GM18861 (cell line): ENCODE data around the gene EPDR1.
A peak's percentile ranks its signal among the peaks of the same experiment; 100 is the strongest.
"Not testable (repeated sequence)": the region's sequence is repeated elsewhere in the genome, so short reads cannot be mapped to it uniquely, and the experiment has no call there.

Experiments
- ATAC-seq: cut with Tn5 transposase; IDR thresholded peaks from one replicate; pipeline ENCODE4 v1.9.1; 2021; ENCODE audit not compliant: unreplicated experiment

The EPDR1 gene

DNA sequence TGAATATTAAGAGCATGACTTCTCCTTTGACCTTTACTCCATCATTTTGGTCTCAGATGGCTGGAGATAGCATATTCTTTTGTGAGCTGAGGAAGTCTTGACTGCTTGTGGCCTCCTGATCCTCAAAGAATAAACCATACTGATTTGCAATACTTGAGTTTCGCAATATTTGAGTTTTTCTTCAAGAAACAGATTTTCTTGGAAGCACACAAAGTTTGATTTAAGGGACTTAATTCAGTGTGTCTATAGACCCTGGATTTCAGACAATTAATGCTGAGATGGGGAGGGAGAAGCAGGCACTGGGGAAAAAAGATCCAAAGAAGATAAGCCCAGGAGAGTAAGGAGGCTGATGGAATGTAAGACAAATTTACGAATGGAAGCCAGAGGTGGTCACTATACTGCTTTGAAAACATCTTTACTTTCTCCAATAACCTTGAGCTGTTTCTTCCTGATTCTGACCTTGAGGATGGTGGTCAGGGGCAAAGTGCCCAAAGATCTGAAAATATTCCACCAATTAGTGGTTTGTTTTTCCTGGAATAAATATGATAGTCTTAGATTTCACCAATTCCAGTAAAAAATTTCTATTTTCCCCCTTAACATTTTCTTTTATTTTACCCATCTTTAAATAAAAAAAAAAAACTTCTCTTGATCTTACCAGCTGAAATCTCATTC lies 7.5 kb downstream of the EPDR1 start:
- no peak for ATAC-seq

DNA sequence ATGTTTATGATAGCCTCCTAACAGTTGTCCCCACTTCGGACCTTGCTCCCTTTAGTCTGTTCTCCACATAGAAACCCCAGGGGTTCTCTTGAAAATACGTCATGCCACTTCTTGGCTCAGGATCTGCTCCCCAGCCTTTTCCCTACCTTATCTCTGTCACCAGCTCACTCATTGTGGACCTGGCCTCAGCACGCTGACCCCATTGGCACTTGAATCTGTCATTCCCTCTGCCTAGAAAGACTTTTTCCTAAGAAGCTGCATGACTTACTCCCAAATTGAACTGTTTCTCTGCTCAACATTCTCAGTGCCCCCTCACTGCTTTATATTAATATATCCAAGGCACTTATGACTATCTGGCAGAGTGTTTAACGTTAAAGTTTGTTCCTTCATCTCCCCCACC lies 8.4 kb downstream of the EPDR1 start:
- no peak for ATAC-seq

DNA sequence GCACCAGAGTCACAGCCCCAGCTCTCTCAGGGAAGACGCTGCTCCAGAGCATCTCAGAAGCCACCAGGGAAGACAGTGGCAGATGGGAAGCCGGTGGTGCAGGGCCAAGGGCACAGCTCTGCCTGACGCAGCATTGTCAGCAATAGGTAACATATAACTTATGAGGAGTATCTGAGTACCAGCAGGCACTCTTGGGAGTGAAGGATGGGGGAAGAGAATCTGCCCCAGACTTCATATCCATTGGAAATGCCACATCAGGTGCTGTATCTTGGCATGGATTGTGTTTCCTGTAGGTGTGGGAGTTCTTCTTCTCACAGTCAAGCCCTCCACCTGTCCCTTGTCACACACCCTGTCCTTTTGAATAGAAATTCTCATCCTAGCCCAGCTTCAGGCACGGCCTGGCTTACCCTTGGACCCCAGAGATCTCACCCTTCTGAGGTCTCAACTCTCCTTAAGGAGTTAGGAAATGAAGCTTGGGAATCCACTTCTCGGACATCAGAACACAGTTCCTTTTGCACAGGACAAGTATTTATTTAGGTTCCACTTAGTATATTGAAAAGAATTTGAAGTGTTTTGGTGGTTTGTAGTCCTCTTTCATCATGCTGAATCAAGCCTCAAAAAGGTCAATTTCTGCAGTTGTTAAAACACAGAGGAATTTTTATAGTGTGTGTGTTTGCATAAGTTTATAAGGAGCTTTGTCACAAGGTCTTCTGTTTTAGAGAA lies 9.9 kb downstream of the EPDR1 start:
- no peak for ATAC-seq

DNA sequence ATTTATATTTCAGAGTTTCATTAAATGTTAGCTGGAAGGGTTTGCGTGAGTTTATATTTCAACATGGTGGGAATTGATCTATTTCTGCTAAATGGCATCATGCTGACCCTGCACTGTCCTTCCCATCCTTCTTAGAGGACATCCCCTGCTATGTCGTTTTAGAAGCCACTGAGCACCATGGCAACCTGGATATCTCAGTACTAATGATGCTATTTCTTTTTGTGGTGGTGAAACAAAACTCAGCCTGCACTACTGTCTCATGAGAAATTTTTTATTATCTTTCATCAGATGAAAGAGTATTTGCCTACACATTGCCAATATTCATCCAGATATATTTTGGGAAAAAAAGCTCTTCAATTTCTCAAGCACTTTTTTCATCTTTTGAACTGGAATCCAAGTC lies 12.1 kb downstream of the EPDR1 start:
- ATAC-seq = no peak

DNA sequence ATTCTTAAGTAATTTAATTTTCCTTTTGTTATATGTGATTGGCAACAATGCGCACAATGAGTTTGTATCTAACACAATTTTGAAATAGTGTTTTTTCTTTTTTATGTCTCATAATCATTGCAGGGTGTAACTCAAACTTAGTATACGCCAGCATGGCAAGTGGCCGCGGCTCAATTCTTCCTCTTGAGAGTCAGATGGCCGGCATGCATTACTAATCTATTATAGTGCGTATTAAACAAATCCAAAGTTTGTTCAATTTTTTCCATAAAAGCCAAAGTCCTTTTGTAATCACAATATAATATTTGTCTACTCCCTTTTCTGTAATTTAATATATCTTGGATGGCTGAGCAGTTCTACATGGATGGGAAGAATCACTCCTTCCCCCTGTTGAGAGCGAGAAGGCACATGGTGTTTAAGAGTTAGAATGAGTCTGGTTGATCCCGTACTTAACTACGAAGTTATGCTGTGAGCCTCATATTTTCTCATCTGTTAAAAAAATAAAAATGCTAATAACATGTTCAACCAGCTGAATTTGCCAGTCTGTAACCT lies 12.7 kb downstream of the EPDR1 start:
- ATAC-seq = no peak

DNA sequence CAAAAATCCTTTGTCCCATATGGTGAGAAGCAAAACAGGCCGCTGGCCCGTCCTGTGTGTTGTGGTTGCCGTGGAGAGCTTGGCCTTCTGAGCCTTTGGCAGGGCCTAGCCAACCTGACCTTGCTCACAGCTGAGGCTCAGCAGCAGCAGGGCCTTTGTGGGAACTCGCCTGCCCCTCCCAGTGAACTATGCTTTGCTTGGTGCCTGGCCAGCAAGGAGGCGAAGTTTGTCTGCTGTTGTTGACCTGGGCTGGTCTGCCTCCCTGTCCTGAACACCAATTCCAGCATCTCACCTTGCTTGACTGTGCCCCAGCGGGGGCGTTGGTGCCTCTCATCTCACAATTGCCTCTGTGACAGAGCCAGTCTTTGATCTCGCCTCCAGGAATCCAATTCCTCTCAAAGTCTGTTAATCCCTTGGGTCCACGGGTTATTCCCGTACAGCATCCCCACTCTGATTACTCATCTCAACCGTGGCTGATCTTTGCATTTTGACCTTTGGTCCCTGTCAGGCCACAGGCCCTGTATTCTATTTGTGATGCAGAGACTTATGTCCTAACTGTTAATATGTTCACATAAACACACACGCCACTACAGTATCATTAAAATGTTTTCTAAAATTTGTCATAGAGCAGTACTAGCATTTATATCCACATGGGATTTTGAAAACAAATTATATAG lies 22.6 kb downstream of the EPDR1 start:
- ATAC-seq = peak; percentile 36

DNA sequence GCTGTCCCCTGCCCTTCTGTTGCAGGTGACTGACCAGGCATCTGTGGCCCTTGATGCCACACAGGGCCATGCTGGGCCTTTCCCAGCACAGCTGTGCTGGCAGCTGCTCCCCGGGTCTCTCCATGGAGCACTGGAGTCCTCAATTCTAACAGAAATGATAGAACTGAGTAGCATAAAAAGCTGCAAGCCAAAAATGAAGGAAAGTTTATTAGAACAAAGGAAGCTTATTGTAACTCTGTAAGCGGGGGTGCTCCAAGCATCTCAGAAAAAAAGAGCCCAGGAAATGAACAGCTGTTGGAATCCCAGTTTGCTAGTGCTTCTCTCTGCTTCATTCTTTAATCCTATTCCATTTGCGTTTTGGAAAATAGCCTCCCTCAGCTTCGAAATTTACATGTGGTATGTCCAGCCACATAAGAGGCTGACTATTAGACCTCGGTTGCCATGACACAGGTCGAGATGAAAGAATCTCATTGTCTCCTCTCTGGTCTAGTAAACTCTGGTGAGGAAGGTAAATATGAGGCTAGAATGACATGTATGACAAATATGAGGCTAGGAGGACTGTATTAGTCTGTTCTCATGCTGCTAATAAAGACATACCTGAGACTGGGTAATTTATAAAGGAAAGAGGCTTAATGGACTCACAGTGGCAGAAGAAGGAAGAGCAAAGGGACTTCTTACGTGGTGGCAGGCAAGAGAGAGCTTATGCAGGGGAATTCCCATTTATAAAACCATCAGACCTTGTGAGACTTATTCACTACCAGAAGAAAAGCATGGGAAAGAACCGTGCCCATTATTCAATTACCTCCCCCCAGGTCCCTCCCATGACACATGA lies 23.7 kb downstream of the EPDR1 start:
- peak; percentile 36 for ATAC-seq

DNA sequence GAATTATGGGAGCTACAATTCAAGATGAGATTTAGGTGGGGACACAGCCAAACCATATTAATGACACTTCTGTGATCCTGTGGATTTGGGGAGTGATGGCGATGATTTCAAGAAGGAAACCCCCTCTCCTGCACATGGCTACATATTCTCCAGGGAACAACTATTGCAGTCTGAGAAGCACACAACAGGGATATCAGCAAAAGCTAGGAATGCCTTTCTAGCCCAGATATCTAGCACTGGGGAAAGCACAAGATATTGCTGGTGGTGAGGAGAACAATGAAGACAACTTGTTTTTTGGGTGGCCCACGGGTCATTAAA lies 24.3 kb downstream of the EPDR1 start:
- no peak for ATAC-seq

DNA sequence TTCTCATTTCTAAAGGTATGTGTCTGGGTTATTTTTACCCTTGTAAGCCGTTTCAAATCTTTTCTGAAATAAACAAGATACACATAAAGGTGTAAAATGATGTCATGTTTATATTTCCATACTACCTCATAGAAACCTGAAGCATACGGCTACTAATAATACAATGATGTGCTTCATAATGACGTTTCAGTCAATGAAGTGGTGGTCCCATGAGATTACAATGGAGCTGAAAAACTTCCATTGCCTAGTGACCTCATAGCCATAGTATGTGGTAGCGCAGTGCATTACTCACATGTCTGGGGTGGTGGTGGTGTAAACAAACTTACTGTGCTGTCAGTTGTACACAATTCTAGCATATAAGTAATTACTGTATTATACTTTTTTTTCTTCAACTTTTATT lies 24.9 kb downstream of the EPDR1 start:
- ATAC-seq = no peak

DNA sequence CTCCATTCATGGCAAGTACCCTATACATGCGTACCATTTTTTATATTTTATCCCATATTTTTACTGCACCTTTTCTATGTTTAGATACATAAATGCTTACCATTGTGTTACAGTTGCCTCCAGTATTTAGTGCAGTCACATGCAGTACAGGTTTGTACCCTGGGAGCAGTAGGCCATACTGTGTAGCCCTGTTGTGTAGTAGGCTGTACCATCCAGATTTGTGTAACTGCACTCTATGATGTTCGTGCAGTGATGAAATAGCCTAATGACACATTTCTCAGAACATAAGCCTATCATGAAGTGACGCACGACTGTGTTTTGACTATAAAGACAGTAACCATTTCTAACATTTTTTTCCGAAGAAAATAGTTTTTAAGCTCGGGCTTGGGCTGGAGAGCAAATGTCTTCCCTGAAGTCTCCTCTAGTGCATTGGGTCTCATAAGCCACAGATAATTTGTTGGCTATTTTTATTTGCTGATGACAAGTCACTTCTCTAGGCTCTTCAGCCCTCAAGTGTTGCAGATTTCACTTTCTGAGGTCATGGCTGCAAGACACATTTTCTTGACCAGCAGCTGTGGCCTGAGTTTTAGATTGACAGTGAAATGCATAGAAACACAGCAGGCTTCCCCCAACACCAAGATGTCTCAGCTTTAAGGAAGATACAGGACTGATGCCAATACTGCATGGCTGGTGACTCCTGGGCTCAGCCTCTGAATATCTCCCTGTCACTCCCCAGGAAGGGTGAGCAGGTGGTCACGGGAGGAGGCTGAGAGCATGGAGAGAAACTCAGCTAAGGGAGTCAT lies 26.9 kb downstream of the EPDR1 start:
- no peak for ATAC-seq

DNA sequence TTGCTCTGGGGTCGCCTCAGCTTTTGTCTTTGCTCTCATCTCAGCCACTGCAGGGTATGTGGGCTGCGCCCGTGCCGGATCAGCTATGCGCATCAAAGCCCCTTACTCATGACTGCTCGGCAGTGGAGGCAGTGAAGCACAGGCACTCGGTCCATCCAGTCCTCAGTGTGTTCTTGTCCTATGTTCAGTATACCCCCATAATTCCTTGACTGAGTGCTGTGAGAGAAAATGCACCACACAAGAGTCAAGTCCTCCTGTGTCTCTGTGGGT lies 27.4 kb downstream of the EPDR1 start:
- no peak for ATAC-seq

DNA sequence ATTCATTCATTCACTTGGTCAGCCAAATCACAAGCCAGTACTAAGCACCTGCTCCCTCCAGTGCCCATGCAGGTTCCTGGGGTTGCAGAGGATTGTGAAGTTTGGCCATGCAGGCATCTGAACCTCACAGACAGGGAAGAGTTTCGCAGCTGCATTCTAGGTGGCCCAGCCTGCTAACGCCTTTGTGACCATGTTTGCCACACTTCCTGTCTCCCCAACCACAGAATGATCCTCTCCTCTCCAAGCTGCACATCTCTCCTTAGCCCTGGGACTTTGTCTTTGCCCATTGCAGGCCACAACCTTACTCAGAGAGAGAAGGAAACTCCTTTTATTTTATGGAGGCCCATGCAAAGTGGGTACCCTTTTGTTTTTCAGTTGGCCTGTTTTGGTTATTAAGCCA lies 31.8 kb downstream of the EPDR1 start:
- no peak for ATAC-seq

DNA sequence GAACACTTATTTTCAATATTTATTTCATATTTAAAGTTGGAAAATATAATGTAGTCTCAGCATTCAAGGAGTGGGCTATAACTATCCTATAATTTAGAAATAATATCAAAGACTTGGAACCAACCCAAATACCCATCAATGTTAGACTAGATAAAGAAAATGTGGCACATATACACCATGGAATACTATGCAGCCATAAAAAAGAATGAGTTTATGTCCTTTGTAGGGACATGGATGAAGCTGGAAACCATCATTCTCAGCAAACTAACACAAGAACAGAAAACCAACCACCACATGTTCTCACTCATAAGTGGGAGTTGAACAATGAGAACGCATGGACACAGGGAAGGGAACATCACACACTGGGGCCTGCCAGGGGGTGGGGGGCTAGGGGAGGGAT lies 33.8 kb downstream of the EPDR1 start:
- ATAC-seq = not testable (repeated sequence)

DNA sequence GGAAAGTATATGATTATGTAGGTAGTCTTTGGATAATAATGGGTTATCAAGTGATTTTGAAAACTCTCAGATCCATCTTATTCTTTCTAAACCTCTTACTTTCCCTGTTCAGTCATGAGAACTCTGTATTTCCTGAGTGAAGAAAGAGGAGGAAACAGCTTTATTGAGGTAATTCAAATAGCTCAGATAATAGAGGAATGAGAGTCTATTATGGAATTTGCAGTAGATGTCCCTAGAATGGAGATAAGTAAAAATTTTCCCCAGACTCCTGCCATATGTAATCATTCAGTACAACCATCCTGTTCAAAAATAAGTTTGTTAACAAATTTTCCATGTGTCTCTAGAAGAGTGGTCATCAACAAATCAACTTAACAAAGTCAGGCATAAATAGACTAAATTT lies 36.4 kb downstream of the EPDR1 start:
- no peak for ATAC-seq

DNA sequence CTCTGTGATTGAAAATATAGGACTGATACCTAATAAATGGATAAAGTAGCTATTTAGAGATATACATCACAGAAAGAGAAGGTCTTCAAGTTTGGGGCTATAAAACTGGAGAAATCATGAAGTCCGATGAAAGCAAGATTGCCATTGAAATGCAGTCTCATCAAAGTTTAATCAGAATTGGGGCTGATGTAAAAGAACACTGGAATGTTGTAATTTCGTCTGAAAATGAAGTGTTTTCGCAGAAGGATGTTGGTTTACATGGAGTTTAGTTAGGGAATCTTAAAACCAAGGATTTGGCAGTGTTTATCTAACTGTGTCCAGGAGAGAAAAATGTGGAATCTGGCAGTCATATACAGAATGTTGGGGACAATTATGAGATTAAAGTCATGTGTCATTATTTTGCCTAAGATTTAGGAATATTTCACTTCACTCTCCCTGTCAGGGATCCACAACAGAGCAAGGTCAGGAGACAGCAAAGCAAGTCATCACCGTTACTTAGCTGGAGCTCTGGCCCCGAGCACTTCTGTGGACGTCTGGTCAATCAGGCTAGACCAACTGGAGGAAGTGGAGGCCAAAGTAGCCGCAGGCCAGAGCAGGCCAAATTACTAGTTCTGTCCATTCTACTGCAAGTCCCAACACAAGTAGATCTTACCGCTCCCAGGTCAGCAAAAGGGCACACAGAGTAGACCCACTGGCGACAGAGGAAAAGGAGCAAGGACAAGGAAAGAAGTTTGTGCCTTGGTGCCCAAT lies 37.0 kb downstream of the EPDR1 start:
- ATAC-seq = no peak

DNA sequence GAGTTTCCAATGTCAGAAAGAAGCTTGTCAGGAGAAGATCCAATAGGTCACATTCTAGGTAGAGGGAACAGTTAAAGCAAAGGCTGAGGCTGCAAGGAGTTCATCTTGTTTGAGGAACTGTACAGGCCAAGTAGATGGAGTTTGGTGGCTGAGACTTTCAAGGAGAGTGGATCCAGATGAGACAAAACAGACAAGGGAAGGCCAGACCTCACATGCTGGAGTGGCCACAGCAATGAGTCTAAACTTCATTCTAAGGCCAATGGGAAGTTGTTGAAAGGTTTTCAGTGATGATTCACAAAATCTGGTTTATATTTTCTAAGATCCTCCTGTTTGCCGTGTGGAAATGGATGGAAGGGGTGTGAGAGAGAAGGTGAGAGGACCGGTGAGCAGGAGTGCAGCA lies 40.0 kb downstream of the EPDR1 start:
- no peak for ATAC-seq

DNA sequence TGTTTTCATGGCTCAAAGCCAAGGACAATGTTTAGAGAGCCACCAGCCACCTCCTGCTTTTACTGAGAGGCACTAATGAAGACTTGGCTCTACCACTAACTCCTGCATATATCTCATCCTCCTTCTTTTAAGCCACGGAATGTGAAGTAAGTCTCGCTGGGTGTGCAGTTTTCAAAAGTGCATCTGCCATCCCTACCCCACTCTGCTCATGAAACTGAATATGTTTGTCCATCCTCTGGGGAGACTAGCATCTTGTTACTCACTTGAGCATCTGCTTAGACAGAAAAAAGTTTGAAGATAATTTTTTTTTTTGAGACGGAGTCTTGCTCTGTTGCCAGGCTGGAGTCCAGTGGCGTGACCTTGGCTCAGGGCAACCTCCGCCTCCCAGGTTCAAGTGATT lies 40.8 kb downstream of the EPDR1 start:
- no peak for ATAC-seq

DNA sequence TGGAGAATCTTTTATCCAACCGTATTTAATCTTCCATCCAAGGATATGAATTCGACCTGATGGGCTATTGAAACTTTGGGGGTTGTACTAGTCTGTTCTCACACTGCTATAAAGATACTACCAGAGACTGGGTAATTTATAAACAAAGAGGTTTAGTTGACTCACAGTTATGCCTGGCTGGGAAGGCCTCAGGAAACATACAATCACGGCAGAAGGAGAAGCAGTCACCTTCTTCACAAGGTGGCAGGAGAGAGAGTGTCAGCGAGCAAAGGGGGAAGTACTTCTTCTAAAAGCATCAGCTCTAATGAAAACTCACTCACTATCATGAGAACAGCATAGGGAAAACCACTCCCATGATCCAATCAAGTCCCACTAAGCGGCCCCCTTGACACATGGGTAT lies 43.8 kb downstream of the EPDR1 start:
- ATAC-seq = no peak

DNA sequence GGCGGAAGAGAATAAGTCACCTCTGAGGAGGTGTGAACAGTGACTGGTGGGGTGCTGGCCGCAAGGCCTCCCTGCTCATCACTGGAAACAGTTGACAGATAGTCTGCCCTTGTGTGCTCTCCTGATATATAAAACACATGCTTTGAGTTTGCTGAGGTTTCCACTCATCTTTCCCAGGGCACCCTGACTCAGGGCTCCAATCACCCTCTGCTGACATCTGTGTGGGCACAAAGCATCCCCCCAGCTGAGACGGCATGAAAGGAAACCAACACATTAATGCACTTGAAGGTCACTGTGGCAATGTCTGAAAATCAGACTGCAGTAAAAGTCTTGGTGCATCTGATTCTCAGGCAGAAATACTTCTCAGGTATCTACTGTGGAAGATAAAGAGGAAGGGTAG lies 49.8 kb downstream of the EPDR1 start:
- no peak for ATAC-seq

DNA sequence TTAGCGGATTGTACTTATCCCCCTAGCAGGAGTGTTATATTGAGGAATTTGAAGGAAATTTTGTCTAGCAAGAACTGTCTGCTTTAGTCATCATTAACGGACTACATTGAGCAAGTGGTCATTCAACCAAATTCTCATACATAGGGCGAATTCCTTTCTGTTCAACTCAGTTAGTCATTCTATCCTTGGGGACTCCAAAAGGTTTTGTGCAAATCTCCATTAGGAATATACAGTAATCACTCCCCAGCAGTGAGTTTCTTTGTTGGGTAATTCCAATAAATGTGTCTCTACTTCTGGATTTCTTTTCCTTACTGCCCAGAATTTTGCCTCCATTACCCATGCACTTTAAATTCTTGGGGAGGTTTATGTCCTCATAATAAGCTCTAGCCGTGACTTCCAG lies 51.1 kb downstream of the EPDR1 start:
- no peak for ATAC-seq
